ENCODE data around the gene TOMM70.
"Not testable (repeated sequence)": the region's sequence is repeated elsewhere in the genome, so short reads cannot be mapped to it uniquely, and the experiment has no call there.

Gene TOMM70

GRCh38 chr3:100360757-100361496, 40.0 kb downstream of the TOMM70 start:
- ChIA-PET CTCF (interaction anchor here (0.7 kb wide), 1 partner anchor 47 kb away, joined by 3 read pairs; no protein-coding TSS in a partner anchor), POLR2A (ENCODE audit: low non-redundant PET) (no interaction called here)
- no peak for DNase-seq (ENCODE audit: low spot score)
- H3K27ac ChIP-seq = no peak overlapping the region
- no peak for TF ChIP-seq CTCF (conservative IDR thresholded peaks at IDR 0.05; ENCODE audit: low read depth)

GRCh38 chr3:100359035-100359434, 41.9 kb downstream of the TOMM70 start:
- no peak overlapping the region for H3K27ac ChIP-seq
- TF ChIP-seq CTCF (conservative IDR thresholded peaks at IDR 0.05; ENCODE audit: low read depth) = no peak
- POLR2A ChIA-PET (ENCODE audit: low non-redundant PET) = no interaction called here
- CTCF ChIA-PET = interaction anchor here (0.6 to 0.7 kb wide), 3 partner anchors 22 to 173 kb away, joined by 3 to 5 read pairs (median 3); no protein-coding TSS in a partner anchor
- no peak for DNase-seq (ENCODE audit: low spot score)

- DNase-seq (ENCODE audit: low spot score) = no peak
- no peak overlapping the region for H3K27ac ChIP-seq
- ChIA-PET POLR2A (ENCODE audit: low non-redundant PET) (no interaction called here), CTCF (interaction anchor here (0.6 to 0.7 kb wide), 2 partner anchors 22 to 173 kb away, joined by 3 to 5 read pairs; no protein-coding TSS in a partner anchor)
- TF ChIP-seq CTCF (conservative IDR thresholded peaks at IDR 0.05; ENCODE audit: low read depth) = no peak
These were observed 42.5 kb downstream of the TOMM70 start for GRCh38 chr3:100358413-100358812.

- ChIA-PET CTCF (no interaction called here), POLR2A (ENCODE audit: low non-redundant PET) (no interaction called here)
- no peak for TF ChIP-seq CTCF (conservative IDR thresholded peaks at IDR 0.05; ENCODE audit: low read depth)
- H3K27ac ChIP-seq = no peak overlapping the region
- no peak for DNase-seq (ENCODE audit: low spot score)
These were observed 46.0 kb downstream of the TOMM70 start for GRCh38 chr3:100354850-100355249.

GRCh38 chr3:100352296-100353231, 48.3 kb downstream of the TOMM70 start:
- H3K27ac ChIP-seq = no peak overlapping the region
- DNase-seq (ENCODE audit: low spot score) = no peak
- ChIA-PET POLR2A (ENCODE audit: low non-redundant PET) (no interaction called here), CTCF (no interaction called here)
- no peak for TF ChIP-seq CTCF (conservative IDR thresholded peaks at IDR 0.05; ENCODE audit: low read depth)

- H3K27ac ChIP-seq; CTCF ChIA-PET; DNase-seq (ENCODE audit: low spot score); POLR2A ChIA-PET (ENCODE audit: low non-redundant PET): not testable (repeated sequence)
These were observed 49.1 kb downstream of the TOMM70 start for GRCh38 chr3:100351770-100352169.
